GM12878 (cell line): ENCODE data around the gene FAM216A. TPM values are rescaled to one million over a fixed set of nuclear protein-coding genes. Genes with fewer than 3 reads are reported as not detected.

ENCODE experiments used
- ATF7 ChIP-seq: fragments of 450-650 bp; IDR thresholded peaks from 2 replicates; pipeline ENCODE4 v1.6.1; 2016; ENCODE audit warnings: low read depth, mild to moderate bottlenecking
- CEBPB ChIP-seq, 2 experiments: fragments of 150-350 bp in 1 of 2; IDR thresholded peaks; 2 replicates each; pipeline ENCODE4 v1.6.1; 2012 to 2014; ENCODE audit warnings: low read depth in 2 of 2, low read length in 2 of 2, borderline replicate concordance in 1 of 2, inconsistent platforms in 1 of 2
- ETV6 ChIP-seq, 2 experiments: fragments of 450-650 bp in 1 of 2; IDR thresholded peaks in 1 of 2; conservative IDR thresholded peaks in 1 of 2; 2 replicates each; pipeline ENCODE4 v1.6.1; 2014; ENCODE audit warnings: antibody characterized with exemption in 1 of 2, borderline replicate concordance in 1 of 2, low read depth in 1 of 2, mild to moderate bottlenecking in 1 of 2, moderate library complexity in 1 of 2
- GABPA ChIP-seq: IDR thresholded peaks from 2 replicates; pipeline ENCODE4 v1.6.1; 2014; ENCODE audit warnings: antibody characterized with exemption, low read depth, mild to moderate bottlenecking, inconsistent platforms
- HDAC6 ChIP-seq: fragments of 200-600 bp; sonication (generic); IDR thresholded peaks from one replicate; pipeline ENCODE4 v1.8.0; 2017; ENCODE audit warnings: antibody characterized with exemption; ENCODE audit not compliant: unreplicated experiment
- HDGF ChIP-seq: fragments of 450-650 bp; IDR thresholded peaks from 2 replicates; pipeline ENCODE4 v1.6.1; 2016; ENCODE audit warnings: antibody characterized with exemption
- IKZF1 ChIP-seq: fragments of 450-650 bp; conservative IDR thresholded peaks from 2 replicates; pipeline ENCODE4 v1.6.1; 2017; ENCODE audit warnings: antibody characterized with exemption, mild to moderate bottlenecking
- KAT2A ChIP-seq: conservative IDR thresholded peaks from 2 replicates; pipeline ENCODE4 v1.6.1; 2011; ENCODE audit warnings: low read depth, low read length; ENCODE audit not compliant: control insufficient read depth
- MEF2B ChIP-seq: fragments of 450-650 bp; IDR thresholded peaks from 2 replicates; pipeline ENCODE4 v1.6.1; 2018; ENCODE audit warnings: mild to moderate bottlenecking, moderate library complexity; ENCODE audit not compliant: partially characterized antibody, poor library complexity, severe bottlenecking
- MLLT1 ChIP-seq: fragments of 450-650 bp; IDR thresholded peaks from 2 replicates; pipeline ENCODE4 v1.6.1; 2016; ENCODE audit warnings: mild to moderate bottlenecking
- MXI1 ChIP-seq: fragments of 150-350 bp; IDR thresholded peaks from 2 replicates; pipeline ENCODE4 v1.6.1; 2011; ENCODE audit warnings: low read depth, mild to moderate bottlenecking, inconsistent platforms, low read length, improper control_type of control experiment
- MYC ChIP-seq: IDR thresholded peaks from 2 replicates; pipeline ENCODE4 v1.6.1; 2011; ENCODE audit warnings: mild to moderate bottlenecking, low read length, moderate library complexity, inconsistent platforms; ENCODE audit not compliant: insufficient read depth, insufficient replicate concordance, insufficient read length, severe bottlenecking
- PAX8 ChIP-seq: fragments of 450-650 bp; IDR thresholded peaks from 2 replicates; pipeline ENCODE4 v1.6.1; 2017; ENCODE audit warnings: mild to moderate bottlenecking, moderate library complexity
- POLR2AphosphoS2 ChIP-seq: IDR thresholded peaks from 2 replicates; pipeline ENCODE4 v1.6.1; 2011; ENCODE audit warnings: low read depth, mild to moderate bottlenecking, low read length, improper control_type of control experiment, moderate library complexity
- RUNX3 ChIP-seq: IDR thresholded peaks from 2 replicates; pipeline ENCODE4 v1.6.1; 2012; ENCODE audit warnings: low read length, inconsistent platforms
- SKIL ChIP-seq: fragments of 450-650 bp; IDR thresholded peaks from 2 replicates; pipeline ENCODE4 v1.6.1; 2017; ENCODE audit warnings: mild to moderate bottlenecking, low read depth, inconsistent platforms; ENCODE audit not compliant: poor library complexity, severe bottlenecking
- SMAD1 ChIP-seq: fragments of 450-650 bp; IDR thresholded peaks from 2 replicates; pipeline ENCODE4 v1.6.1; 2018; ENCODE audit warnings: mild to moderate bottlenecking, low read depth; ENCODE audit not compliant: partially characterized antibody
- SMARCA5 ChIP-seq: fragments of 450-650 bp; IDR thresholded peaks from 2 replicates; pipeline ENCODE4 v1.6.1; 2017; ENCODE audit warnings: mild to moderate bottlenecking
- SP1 ChIP-seq: IDR thresholded peaks from one replicate; pipeline ENCODE4 v1.6.1; 2011; ENCODE audit warnings: low read depth, low read length
- SRF ChIP-seq, 2 experiments: IDR thresholded peaks; 2 replicates each; pipeline ENCODE4 v1.6.1; 2011; ENCODE audit warnings: low read depth in 2 of 2, low read length in 2 of 2, mild to moderate bottlenecking in 1 of 2, moderate library complexity in 1 of 2
- TCF12 ChIP-seq: IDR thresholded peaks from 2 replicates; pipeline ENCODE4 v1.6.1; 2011; ENCODE audit warnings: low read depth, mild to moderate bottlenecking, low read length
- TCF3 ChIP-seq: IDR thresholded peaks from 2 replicates; pipeline ENCODE4 v1.6.1; 2012; ENCODE audit warnings: low read depth, mild to moderate bottlenecking, low read length, borderline replicate concordance; ENCODE audit not compliant: insufficient read depth
- YBX1 ChIP-seq: fragments of 450-650 bp; IDR thresholded peaks from 2 replicates; pipeline ENCODE4 v1.6.1; 2016; ENCODE audit warnings: antibody characterized with exemption
- polyA plus RNA-seq, 11 experiments: library from polyadenylated mRNA; depleted of rRNA in 4 of 11; unstranded in 6 of 11; stranded (reverse) in 5 of 11; fragments of >200 nt; fragmentation: Nextera tagmentation in 4 of 11; fragmentation: Illumina TruSeq in 1 of 11; extraction: Ambion mirVana in 4 of 11; extraction: Trizol in 1 of 11; gene quantifications; 1 replicate in 1 of 11; 2 replicates in 10 of 11; pipeline versions ENCODE4 v1.2.1 to v1.2.3, GENCODE V29; 2011 to 2016; ENCODE audit warnings: inconsistent platforms in 2 of 11, missing spikeins in 2 of 11, low read depth in 1 of 11
- total RNA-seq, 4 experiments: library from RNA; depleted of rRNA in 3 of 4; stranded (reverse); fragments of >200 nt in 3 of 4; fragmentation: Illumina TruSeq in 1 of 4; extraction: Trizol in 1 of 4; gene quantifications; 2 replicates each; pipeline versions ENCODE4 v1.2.1 to v1.2.3, GENCODE V29; 2013 to 2021
- TF ChIP-seq, protein P1 (sequence below): fragments of 450-650 bp; formaldehyde crosslinking; IDR thresholded peaks from 2 replicates; pipeline ENCODE4 v1.5.0; 2022; ENCODE audit warnings: mild to moderate bottlenecking, missing genetic modification characterization

FAM216A gene
- total and polyA plus RNA-seq, 10 of the 15 experiments (the other 5 are each of a cell fraction or from before 2014, with no cell fraction given): 15.0 to 48.3 (median 35.0) TPM

DNA sequence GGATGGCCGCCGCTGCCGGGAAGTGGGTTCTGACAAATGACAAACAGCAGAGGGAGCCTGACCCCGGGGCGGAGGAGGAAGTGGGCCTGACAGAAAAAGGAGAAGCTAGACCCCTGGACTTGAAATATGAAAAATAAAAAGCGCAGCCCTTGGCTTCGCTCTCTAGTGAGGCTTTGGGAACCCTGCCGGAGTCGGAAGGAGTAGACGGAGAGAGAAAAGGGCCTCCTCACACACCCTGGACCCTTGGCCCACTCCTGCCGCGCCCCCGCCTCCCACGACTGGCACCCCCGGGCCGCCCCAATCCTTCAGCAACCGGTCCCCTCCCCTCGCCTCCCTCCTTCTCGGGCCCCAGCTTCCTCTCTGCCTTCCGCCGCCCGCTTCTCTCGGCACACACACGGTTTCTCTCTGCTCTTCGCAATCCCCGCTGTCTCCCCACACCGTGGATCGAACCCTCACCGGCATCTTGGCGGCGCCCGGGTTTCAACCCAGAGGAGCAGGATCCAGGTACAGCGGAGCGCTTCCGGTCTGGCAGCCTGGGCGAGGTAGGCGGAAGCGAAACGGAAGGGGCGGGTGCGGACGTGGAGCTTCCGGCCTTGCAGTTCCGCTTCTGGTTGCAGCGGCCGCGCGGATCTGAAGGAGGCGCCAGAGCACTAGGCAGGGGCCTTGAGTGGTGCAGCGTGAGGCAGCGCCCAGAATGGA is 18.7 kb upstream of the FAM216A start, which contains the start of gene ARPC3 (continued):
- TF ChIP-seq MXI1: no peak; the same call in 1 of the 2 replicates
- TF ChIP-seq MEF2B: no peak
- TF ChIP-seq YBX1: no peak
- peak; percentile 93; the same call in 1 of the 2 replicates for TF ChIP-seq HDGF
- peak; percentile 30; the same call in 1 of the 2 replicates for TF ChIP-seq POLR2AphosphoS2
- TF ChIP-seq PAX8: no peak
- TF ChIP-seq GABPA: peak; percentile 93
- TF ChIP-seq RUNX3: peak; percentile 59
- TF ChIP-seq IKZF1: peak; percentile 98
- no peak for TF ChIP-seq KAT2A
- no peak for TF ChIP-seq HDAC6
- peak; percentile 45 for TF ChIP-seq SMAD1
- TF ChIP-seq CEBPB (IDR thresholded peaks at IDR 0.05; ENCODE audit: borderline replicate concordance in 1 of 2, low read depth in 2 of 2, low read length in 2 of 2): no peak
- no peak; the same call in 1 of the 2 replicates for TF ChIP-seq MLLT1
- TF ChIP-seq MYC: no peak
- TF ChIP-seq TCF3: peak; percentile 31; the same call in 1 of the 2 replicates
- TF ChIP-seq SMARCA5: peak; percentile 95
- peak; percentile 99 to 100 for TF ChIP-seq ETV6 (conservative IDR thresholded peaks at IDR 0.05 in 1 of 2, IDR thresholded peaks at IDR 0.05 in 1 of 2; ENCODE audit: borderline replicate concordance in 1 of 2, low read depth in 1 of 2)
- no peak for TF ChIP-seq SKIL
- peak; percentile 61 for TF ChIP-seq SP1
- TF ChIP-seq TCF12: peak; percentile 11; the same call in 1 of the 2 replicates
- peak; percentile 72 for TF ChIP-seq ATF7
- TF ChIP-seq, protein P1, sequence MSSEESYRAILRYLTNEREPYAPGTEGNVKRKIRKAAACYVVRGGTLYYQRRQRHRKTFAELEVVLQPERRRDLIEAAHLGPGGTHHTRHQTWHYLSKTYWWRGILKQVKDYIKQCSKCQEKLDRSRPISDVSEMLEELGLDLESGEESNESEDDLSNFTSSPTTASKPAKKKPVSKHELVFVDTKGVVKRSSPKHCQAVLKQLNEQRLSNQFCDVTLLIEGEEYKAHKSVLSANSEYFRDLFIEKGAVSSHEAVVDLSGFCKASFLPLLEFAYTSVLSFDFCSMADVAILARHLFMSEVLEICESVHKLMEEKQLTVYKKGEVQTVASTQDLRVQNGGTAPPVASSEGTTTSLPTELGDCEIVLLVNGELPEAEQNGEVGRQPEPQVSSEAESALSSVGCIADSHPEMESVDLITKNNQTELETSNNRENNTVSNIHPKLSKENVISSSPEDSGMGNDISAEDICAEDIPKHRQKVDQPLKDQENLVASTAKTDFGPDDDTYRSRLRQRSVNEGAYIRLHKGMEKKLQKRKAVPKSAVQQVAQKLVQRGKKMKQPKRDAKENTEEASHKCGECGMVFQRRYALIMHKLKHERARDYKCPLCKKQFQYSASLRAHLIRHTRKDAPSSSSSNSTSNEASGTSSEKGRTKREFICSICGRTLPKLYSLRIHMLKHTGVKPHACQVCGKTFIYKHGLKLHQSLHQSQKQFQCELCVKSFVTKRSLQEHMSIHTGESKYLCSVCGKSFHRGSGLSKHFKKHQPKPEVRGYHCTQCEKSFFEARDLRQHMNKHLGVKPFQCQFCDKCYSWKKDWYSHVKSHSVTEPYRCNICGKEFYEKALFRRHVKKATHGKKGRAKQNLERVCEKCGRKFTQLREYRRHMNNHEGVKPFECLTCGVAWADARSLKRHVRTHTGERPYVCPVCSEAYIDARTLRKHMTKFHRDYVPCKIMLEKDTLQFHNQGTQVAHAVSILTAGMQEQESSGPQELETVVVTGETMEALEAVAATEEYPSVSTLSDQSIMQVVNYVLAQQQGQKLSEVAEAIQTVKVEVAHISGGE (CRISPR knock-in tag): peak; percentile 10; the same call in 1 of the 2 replicates
- TF ChIP-seq SRF (IDR thresholded peaks at IDR 0.05; ENCODE audit: low read depth in 2 of 2, low read length in 2 of 2): peak in 1 of 2 experiments; percentile 62; a peak in 2 of 4 replicates
